Fibroblast of mammary gland (primary cell): ENCODE results near the gene PRICKLE2.

ENCODE experiments used
- DNase-seq: peaks from one replicate; pipeline ENCODE4 v3.0.0-alpha.2; 2010; ENCODE audit warnings: low read depth
- H3K4me3 ChIP-seq: 2 replicates; pipeline ENCODE4 v1.5.1; 2011; ENCODE audit warnings: low read depth, mild to moderate bottlenecking, low read length, moderate library complexity; ENCODE audit not compliant: control insufficient read depth
- TF ChIP-seq, protein P1 (sequence below): conservative IDR thresholded peaks from 2 replicates; pipeline ENCODE4 v1.5.1; 2011; ENCODE audit warnings: low read depth, low read length, inconsistent platforms; ENCODE audit not compliant: control insufficient read depth, insufficient read depth

The PRICKLE2 gene

DNA sequence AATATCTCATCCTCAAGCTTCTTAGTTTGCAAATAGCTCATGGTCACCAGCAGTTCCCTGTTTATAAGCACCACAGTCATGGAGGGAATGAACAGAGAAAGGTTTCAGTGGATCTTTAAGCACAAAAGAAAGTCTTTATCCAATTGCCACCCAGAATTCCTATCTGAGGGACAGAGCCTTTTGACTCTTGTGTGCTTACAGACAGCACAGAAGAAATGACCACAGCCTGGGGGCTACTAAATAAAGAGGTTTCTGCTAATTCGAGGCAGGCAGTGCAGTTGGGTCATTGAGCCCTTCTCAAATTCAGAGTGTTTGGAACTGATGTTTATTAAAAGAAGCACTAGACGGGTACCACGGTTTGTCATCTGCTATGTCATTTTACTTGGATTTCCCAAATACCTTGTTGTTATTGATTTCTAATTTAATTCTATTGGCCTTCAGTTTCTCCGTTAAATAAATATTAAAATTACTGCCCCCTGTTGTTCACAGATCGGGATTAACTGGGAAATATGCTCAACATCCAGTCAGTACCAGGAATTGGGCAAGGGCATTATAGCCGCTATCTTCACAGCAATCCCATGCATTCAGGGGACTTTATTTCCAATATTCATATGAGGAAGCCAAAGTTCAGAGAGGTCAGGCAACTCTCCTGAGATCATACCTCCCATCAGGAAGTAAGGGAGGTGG is 3.6 kb downstream of the PRICKLE2 start:
- TF ChIP-seq, protein P1, sequence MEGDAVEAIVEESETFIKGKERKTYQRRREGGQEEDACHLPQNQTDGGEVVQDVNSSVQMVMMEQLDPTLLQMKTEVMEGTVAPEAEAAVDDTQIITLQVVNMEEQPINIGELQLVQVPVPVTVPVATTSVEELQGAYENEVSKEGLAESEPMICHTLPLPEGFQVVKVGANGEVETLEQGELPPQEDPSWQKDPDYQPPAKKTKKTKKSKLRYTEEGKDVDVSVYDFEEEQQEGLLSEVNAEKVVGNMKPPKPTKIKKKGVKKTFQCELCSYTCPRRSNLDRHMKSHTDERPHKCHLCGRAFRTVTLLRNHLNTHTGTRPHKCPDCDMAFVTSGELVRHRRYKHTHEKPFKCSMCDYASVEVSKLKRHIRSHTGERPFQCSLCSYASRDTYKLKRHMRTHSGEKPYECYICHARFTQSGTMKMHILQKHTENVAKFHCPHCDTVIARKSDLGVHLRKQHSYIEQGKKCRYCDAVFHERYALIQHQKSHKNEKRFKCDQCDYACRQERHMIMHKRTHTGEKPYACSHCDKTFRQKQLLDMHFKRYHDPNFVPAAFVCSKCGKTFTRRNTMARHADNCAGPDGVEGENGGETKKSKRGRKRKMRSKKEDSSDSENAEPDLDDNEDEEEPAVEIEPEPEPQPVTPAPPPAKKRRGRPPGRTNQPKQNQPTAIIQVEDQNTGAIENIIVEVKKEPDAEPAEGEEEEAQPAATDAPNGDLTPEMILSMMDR = peak; percentile 7
- DNase-seq = no peak
- H3K4me3 ChIP-seq = no peak overlapping the region

DNA sequence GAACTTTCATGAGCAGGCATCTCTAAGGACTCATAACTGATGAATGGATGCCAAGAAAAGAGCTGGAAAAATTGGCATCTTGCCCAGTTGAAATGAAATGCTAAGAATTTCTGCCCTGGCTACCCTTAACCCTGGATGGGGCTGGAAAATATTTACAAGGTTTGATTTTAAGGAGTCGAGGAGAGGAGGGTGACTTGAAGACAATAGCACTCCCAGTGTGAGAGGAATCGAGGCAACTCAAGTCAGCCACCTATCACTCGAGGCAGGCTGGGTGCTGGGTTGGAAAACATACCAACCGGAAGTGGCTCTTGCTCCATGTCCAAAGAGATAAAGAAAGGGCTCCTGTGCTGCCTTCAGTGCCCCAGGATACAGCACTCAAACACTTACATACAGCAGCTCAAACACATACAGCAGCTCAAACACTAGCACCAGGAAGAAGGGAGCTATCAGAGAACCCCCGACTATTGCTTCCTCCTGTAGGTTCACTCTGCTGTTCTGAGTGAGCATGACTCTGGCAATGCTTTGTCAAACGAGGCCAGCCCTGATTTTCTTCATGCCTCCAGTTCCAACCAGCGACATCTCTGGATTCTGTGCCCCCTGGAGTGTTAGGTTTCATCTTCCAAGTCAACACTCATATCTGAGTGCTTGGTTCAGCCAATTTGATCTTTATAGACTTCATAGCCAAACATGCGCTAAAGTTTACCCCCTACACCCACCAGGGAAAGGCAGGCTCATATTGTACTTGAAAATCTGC is 4.9 kb downstream of the PRICKLE2 start:
- DNase-seq = peak; percentile 64

DNA sequence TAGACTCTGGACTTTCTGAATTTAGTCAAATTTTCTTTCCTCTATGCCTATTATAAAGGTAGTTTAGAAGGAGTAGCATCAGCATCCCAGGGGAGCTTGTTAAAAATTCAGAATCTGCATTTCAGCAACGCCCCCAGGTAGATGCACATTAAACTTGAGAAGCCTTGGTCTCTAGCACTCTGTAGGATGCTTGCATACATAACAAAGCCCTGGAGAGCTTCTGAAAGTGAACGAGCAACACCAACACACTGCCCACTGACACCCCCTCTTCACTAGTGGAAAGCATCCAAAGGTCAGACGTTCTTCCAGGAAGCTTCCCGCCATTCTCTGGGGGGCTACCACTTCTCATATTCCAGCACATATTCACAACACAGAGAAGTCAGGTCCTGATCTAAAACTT is 6.5 kb downstream of the PRICKLE2 start:
- TF ChIP-seq, protein P1 = no peak
- no peak overlapping the region for H3K4me3 ChIP-seq
- DNase-seq = no peak

More for the DNA sequence above, 4.9 kb downstream of the PRICKLE2 start:
- TF ChIP-seq, protein P1 = no peak
- H3K4me3 ChIP-seq = no peak overlapping the region

DNA sequence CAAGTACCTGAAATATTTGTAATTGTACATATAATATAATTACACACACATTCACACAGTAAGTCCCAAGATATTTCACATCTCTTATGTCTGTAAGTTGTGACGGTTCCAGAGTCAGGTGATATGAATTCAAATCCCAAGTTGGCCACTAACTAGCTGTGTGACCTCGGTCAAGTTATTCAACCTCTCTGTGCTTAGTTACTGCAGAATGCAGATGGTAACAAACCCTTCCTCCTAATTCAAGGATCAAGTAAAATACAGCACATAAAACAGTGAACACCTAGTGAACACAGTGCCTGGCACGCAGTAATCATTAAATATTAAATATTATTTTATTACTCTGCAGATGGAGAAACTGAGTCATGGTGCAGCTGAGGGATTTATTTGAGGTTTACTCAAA is 6.9 kb downstream of the PRICKLE2 start:
- DNase-seq = no peak
- no peak overlapping the region for H3K4me3 ChIP-seq
- TF ChIP-seq, protein P1 = no peak

DNA sequence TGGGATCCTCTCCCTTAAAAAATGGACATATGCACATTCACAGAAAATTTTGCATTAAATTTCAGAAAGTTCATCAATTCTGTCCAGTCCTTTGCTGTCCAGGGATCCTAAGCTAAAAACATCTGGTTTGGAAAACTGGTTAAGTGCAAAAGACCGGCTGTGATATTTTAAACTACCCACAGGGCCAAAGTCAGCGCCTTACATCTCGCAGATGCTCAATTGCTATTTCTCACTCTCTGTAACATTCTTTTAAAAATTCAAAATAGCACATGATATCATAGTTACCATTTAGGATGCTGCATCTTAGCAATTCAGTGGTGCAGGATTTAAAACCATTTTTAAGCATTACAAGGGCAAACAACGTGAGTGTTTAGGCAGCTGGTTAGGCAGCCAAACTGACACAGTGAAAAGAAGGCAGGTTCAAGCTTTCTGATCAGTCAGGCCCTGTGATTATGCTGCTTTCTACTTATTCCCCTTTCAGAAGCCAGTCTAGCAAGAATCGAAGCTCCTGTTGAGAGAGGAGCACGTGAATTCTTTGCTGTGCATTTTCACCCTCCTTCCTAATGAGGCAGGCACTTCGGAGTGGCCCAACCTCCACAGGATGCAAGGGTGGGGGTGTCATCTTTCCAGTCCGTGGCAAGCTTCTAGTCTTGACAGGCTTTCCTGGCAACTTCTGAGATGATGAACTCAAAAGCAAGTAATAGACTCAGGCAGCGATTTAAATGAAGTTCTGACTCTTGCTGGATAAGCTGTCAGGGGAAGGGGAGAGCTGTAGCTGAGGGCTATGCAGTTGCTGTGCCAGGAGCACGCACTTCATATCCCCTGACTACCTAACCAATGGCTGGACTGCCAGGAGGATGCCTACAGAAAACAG is 8.8 kb downstream of the PRICKLE2 start:
- no peak overlapping the region for H3K4me3 ChIP-seq
- DNase-seq = peak; percentile 70
- TF ChIP-seq, protein P1 = no peak

DNA sequence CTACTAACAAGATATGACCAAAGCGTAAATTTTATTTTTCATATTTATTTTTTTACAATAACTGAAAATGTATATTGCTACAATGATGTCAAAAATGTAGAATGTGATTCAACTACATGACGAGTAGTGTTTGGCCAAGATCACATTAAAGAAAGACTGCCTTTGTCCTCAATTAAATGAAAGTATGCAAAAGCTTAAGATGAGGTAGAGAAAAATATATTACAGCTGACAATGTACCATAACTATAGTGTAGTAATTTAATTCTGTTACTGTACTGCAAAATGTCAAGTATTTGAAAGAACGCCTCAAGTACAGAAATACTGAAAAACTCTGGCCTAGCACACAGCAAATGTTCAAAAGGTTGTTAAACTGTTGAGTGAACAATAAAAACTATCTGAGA is 9.7 kb downstream of the PRICKLE2 start:
- TF ChIP-seq, protein P1 = no peak
- no peak for DNase-seq
- no peak overlapping the region for H3K4me3 ChIP-seq
